AG09309 (cell line): ENCODE measurements around the gene GABRP.

Source experiments
- DNase-seq: peaks from one replicate; pipeline ENCODE4 v3.0.0-alpha.2; 2010; ENCODE audit warnings: low read depth
- H3K4me3 ChIP-seq: 2 replicates; pipeline ENCODE4 v1.5.1; 2011; ENCODE audit warnings: mild to moderate bottlenecking, low read depth, low read length, moderate library complexity; ENCODE audit not compliant: control insufficient read depth
- TF ChIP-seq, protein P1 (sequence below): IDR thresholded peaks from 2 replicates; pipeline ENCODE4 v1.5.1; 2011; ENCODE audit warnings: mild to moderate bottlenecking, low read depth, low read length, inconsistent platforms; ENCODE audit not compliant: insufficient read depth, control insufficient read depth; ENCODE audit errors: missing control alignments

GABRP gene

DNA sequence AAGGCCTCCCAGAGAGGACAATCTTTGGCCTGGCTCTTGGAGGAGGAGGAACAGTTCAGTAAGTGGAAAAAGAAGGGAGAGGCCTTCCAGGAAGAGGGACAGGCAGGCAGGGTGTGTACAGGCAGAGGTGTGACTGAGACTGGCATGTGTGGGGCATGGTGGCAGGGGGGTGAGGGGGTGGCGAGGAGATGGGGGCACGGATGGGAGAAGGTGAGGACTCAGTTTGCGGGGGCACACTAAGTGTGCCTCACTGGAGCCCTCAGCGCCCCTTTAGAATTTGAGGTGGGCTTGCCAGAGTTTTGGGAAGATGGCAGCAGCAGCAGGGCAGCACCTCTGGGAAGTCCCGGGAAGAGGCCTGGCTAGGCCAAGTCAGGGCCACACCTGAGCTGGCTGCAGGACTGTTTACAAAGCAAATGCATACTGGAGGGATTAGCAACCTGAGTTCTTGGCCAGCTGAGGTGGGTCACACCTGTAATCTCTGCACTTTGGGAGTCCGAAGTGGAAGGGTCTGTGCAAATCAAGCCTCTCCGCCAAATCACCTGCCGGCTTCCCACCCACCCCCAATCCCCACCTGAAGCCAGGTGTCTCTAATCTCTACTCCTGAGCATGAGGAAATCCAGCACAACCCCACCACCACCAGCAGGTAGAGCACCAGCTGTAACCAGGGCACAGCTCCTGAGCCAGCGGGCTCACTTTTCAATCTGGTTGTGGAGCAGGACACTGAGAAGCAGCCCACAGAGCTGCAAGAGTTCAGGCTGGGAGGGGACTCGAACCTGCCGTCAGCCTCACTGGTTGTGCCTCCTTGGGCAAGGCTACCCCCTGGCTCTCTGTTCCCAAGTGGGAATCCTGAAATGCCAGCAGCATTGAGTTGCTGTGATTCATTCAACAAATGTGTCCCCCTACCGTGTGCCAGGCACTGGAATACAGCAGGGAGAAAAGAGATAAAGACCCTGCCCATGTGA, 10.2 kb upstream of the GABRP start:
- no peak for DNase-seq
- TF ChIP-seq, protein P1, sequence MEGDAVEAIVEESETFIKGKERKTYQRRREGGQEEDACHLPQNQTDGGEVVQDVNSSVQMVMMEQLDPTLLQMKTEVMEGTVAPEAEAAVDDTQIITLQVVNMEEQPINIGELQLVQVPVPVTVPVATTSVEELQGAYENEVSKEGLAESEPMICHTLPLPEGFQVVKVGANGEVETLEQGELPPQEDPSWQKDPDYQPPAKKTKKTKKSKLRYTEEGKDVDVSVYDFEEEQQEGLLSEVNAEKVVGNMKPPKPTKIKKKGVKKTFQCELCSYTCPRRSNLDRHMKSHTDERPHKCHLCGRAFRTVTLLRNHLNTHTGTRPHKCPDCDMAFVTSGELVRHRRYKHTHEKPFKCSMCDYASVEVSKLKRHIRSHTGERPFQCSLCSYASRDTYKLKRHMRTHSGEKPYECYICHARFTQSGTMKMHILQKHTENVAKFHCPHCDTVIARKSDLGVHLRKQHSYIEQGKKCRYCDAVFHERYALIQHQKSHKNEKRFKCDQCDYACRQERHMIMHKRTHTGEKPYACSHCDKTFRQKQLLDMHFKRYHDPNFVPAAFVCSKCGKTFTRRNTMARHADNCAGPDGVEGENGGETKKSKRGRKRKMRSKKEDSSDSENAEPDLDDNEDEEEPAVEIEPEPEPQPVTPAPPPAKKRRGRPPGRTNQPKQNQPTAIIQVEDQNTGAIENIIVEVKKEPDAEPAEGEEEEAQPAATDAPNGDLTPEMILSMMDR, result no peak
- no peak overlapping the region for H3K4me3 ChIP-seq

DNA sequence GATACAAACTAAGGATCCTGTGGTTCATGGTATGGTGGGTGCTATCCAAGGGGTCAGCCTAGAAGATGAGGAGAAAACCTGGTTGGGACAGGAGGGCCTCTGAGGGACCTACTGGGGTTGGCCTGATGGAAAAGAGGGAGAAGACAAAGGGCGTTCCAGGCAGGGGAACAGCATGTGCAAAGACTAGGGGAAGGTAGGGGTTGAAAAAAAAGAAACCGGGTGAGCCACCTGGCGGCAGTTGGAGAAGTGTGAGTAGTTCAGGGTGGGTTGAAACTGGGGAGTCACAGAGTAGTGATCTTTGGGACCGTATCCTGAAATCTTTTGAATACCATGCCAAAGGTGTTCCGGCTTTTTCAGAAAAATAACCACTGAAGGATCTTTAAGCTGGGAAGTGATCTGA, 8.7 kb upstream of the GABRP start:
- H3K4me3 ChIP-seq, result no peak overlapping the region
- TF ChIP-seq, protein P1, result no peak
- DNase-seq, result no peak

DNA sequence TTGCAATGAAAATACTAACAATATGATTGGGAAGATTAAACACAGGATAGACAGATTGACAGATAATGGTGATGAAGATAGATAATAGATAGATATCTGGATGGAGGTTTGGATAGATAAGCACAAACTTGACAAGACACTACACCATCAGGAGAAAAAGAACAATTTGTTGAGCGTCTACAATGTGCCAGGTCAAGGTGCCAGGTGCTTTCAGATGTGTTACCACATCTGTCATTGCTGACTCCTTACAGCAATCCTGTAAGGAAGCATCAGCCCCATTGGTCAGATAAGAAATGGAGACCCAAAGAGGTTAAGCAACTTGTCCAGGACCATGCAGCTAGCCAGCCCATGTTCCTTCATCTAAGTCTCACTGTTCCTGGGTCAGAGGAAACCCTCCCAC, 1.6 kb upstream of the GABRP start:
- H3K4me3 ChIP-seq, result no peak overlapping the region
- no peak for DNase-seq
- TF ChIP-seq, protein P1, result no peak

DNA sequence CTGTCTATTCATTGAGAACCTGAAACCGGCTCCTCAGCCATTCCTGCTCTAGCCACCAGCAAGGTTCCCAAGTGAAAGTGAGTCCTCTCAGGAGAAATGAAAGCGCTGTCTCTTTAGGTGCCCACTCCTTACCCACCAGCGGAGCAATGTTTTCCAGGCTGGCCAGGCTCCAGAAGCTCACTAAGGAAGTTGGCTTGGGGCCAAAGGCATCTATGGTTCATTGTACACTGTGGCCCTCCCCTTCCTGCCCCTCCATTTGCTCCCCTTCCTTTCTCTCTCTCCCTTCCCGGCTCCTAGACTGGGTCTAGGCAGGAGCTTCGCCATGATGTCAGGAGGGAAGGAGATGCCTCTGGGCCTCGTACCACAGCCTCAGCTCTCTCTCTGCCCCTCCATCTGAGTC, 1.1 kb upstream of the GABRP start:
- no peak overlapping the region for H3K4me3 ChIP-seq
- no peak for DNase-seq
- TF ChIP-seq, protein P1, result no peak

DNA sequence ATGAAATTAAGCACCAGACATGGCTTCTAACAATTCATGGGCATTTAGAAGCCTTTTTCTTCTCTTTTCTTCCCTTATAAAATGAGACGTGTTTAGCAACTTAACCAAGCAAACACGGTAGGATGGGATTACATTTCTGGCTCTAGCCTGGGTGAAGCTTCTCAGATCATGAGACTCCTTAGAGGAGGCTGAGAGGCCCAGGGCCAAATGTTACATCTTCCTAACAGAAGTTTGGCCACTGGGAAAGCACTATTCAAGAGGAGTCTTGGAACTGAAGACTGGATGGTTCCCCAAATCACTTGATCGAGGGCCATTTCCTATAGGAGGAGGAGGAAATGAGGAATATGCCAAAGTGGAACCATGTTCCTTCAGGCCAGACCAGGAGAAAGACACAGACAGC, 1.9 kb downstream of the GABRP start:
- TF ChIP-seq, protein P1, result no peak
- H3K4me3 ChIP-seq, result no peak overlapping the region
- no peak for DNase-seq

DNA sequence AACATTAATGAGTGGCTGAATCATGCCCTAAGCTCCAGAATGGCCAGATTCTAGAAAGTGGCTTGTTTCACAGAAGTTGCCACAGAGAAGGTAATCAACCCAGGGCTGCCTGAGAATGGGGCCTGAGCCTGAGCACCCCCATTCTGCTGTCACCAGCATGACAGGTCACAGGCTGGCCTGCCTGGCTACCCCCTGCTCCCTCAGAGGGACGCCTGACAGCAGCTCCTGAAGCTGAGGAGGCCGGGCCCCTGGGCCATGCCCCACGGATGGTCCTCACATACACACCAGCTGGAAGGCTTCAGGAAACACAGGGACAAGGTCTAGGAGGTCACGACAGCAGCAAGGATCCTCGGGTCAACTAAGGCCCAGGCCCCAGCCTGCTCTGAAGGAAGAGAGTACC, 3.7 kb downstream of the GABRP start:
- no peak overlapping the region for H3K4me3 ChIP-seq
- TF ChIP-seq, protein P1, result no peak
- no peak for DNase-seq
